Upper lobe of right lung (tissue), 1 donor: ENCODE measurements around the gene DHX58. TPM values are rescaled to one million over a fixed set of nuclear protein-coding genes. Genes with fewer than 3 reads are reported as not detected.

Experiments
- ATAC-seq: fragments of 200-7000 bp; cut with Tn5 transposase; one replicate; pipeline ENCODE4 v1.9.1; 2020; ENCODE audit warnings: mild to moderate bottlenecking, moderate library complexity
- DNase-seq: peaks from one replicate; pipeline ENCODE4 v3.0.0-alpha.2; 2020
- H3K27ac ChIP-seq: fragments of 200-600 bp; one replicate; pipeline ENCODE4 v1.8.0; 2022
- H3K27me3 ChIP-seq: fragments of 200-600 bp; one replicate; pipeline ENCODE4 v1.8.0; 2022; ENCODE audit warnings: mild to moderate bottlenecking
- H3K36me3 ChIP-seq: fragments of 200-600 bp; one replicate; pipeline ENCODE4 v1.8.0; 2022
- H3K4me1 ChIP-seq: fragments of 200-600 bp; one replicate; pipeline ENCODE4 v1.8.0; 2022
- H3K4me3 ChIP-seq: fragments of 200-600 bp; one replicate; pipeline ENCODE4 v1.8.0; 2022; ENCODE audit warnings: mild to moderate bottlenecking
- H3K9me3 ChIP-seq: fragments of 200-600 bp; one replicate; pipeline ENCODE4 v1.8.0; 2022
- intact Hi-C: fragments of 100-400 bp; cut with DNase I; formaldehyde crosslinking; loops from one replicate; pipeline ENCODE4 v1.11.0; 2022
- total RNA-seq: library from RNA; stranded (reverse); fragmentation: NEBNext Ultra II Directional; extraction: Animal tissue kit (Norgen Biotek cat#: 25700); gene quantifications from one replicate; pipeline ENCODE4 v1.2.1, GENCODE V29; 2021
- TF ChIP-seq, protein P1 (sequence below): fragments of 200-600 bp; IDR thresholded peaks from one replicate; pipeline ENCODE4 v1.8.0; 2022; ENCODE audit warnings: antibody characterized with exemption
- donor health status: DM: no; HTN: yes; CAD: no; lungs with severe emphysema.

Gene DHX58
- total RNA-seq, 1 donor from 2014 or later: 27.5 TPM

DNA sequence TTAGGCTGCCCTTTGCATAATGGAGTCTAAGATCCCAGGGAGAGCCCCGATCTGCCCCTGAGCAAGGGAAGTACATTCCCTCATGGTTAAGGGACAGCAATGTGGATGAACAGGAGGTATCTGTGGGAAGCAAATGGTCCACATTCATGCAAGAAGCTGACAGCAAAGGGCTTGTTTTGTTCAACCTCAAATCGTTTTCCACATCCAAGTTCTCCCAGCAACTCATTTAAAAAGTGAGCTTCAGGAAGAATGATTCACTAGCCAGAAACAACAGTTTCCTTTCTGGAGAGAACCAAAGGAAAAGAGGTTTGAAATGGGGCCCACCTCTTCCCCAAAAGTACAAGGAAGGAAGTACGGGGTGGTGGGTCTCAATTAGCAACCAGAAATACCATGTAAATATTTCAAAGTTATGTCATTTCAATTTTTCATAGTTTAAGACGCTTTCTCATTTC is 19.5 kb upstream of the DHX58 start:
- intact Hi-C loops: no loop called here
- Histone ChIP-seq H3K4me3 (no peak overlapping the region), H3K4me1 (peaks cover 81% of the 10 kb centered on the region), H3K27me3 (no peaks in the 10 kb centered on the region), H3K27ac (peak overlapping the region; percentile 80), H3K36me3 (peaks cover 42% of the 10 kb centered on the region), H3K9me3 (no peaks in the 10 kb centered on the region)
- ATAC-seq (no peak), DNase-seq (no peak)
- TF ChIP-seq, protein P1, sequence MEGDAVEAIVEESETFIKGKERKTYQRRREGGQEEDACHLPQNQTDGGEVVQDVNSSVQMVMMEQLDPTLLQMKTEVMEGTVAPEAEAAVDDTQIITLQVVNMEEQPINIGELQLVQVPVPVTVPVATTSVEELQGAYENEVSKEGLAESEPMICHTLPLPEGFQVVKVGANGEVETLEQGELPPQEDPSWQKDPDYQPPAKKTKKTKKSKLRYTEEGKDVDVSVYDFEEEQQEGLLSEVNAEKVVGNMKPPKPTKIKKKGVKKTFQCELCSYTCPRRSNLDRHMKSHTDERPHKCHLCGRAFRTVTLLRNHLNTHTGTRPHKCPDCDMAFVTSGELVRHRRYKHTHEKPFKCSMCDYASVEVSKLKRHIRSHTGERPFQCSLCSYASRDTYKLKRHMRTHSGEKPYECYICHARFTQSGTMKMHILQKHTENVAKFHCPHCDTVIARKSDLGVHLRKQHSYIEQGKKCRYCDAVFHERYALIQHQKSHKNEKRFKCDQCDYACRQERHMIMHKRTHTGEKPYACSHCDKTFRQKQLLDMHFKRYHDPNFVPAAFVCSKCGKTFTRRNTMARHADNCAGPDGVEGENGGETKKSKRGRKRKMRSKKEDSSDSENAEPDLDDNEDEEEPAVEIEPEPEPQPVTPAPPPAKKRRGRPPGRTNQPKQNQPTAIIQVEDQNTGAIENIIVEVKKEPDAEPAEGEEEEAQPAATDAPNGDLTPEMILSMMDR: no peak

DNA sequence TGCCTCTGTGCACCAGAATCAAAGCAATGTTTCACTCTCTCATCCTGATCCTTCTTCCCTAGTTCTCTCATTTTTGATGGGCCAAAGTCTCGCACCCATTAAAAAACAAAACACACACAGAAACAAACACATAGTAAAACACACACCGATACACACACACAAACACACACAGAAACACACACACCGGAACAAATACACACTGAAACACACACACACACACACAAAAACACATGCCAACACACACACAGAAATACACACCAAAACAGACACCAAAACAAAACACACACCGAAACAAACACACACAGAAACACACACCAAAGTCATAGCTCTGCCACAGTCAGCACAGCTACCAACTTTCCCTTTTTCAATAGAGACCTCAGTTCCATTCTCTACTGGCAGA is 18.7 kb upstream of the DHX58 start:
- Histone ChIP-seq H3K36me3 (peaks cover 50% of the 10 kb centered on the region), H3K4me3 (no peak overlapping the region), H3K27ac (peak overlapping the region; percentile 80), H3K4me1 (peaks cover 73% of the 10 kb centered on the region), H3K27me3 (no peaks in the 10 kb centered on the region), H3K9me3 (no peaks in the 10 kb centered on the region)
- TF ChIP-seq, protein P1: no peak
- DNase-seq (no peak), ATAC-seq (no peak)
- intact Hi-C loops: no loop called here

DNA sequence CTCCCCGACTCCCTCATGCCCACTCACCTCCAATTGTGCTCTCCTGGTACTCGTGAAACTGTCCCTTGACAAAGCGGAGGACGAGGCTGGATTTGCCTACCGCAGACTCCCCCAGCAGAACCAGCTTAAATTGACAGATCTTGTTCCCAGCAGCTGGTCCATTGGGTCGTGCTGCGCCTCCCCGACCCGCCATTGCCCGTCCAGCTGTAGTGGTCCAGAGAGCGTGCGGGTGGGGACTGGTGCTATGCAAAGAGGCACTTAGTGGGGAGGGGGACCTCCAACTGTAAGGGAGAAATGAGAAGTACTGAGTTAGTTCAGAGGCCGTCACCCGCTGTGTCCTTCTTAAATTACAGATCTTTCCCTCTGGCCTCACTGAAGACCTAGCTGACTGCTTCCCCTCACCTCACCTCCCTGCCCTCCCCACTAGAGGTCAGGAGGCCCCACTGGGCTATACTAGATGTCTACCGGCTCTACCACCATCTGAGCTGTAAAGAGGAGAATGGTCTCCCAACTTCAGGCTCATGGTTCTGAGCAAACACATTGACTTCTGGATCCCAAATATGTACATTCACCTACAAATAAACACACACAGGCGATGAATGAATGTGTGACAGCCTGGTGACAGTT is 17.9 kb upstream of the DHX58 start:
- Histone ChIP-seq H3K36me3 (peaks cover 56% of the 10 kb centered on the region), H3K27ac (peak overlapping the region; percentile 80), H3K4me1 (peaks cover 65% of the 10 kb centered on the region), H3K27me3 (no peaks in the 10 kb centered on the region), H3K9me3 (no peaks in the 10 kb centered on the region), H3K4me3 (no peak overlapping the region)
- ATAC-seq (no peak), DNase-seq (no peak)
- TF ChIP-seq, protein P1: peak; percentile 19
- intact Hi-C loops: no loop called here

DNA sequence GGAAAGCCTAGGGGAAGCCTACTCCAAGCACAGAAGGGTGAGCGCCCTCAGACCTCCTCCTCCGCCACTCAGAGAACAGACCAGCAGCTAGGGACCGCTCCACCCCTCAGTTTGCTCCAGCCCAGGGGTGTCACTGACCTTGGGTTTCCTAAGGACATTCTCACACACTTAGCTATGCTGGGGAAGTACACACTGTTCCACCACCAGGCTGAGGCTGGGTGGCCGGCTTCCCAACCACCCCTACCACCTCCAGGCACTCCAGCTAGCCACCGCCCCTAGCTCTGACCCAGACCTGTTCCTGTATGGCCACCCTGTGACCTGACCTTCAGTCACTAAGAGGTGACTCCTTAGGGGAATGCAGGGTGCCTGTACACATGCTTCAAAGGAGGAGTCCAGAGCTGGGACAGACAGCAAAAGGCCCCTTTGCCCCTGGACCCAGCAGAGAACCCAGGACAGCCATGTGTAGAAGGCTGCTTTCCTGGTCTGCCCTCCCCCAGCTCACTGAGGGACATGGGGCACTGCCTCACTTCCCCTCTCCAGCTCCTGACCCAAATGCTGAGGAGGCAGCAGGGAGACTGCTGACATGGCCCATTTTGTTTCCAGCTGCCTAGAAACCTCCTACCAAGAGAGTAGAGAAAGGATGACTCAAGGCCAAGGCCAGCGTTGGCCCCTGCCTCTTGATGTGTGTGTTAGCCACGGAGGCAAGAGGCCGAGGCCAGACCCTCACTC is 16.8 kb upstream of the DHX58 start:
- ATAC-seq: peak; percentile 30

DNA sequence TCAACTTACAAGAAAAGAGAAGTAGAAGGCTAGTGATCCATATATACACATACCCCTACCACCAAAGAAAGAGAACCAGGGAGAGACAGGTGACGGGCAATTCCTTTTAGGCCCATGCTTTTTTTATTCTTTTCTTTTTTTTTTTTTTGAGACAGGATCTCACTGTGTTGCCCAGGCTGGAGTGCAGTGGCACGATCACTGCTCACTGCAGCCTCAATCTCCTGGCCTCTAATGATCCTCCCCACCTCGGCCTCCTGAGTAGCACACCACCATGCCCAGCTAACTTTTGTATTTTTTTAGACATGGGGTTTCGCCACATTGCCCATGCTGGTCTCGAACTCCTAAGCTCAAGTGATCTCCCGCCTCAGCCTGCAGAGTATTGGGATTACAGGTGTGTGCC is 14.9 kb upstream of the DHX58 start:
- Histone ChIP-seq H3K27me3 (no peaks in the 10 kb centered on the region), H3K4me1 (peaks cover 37% of the 10 kb centered on the region), H3K36me3 (peaks cover 55% of the 10 kb centered on the region), H3K9me3 (no peaks in the 10 kb centered on the region), H3K4me3 (no peak overlapping the region), H3K27ac (no peak overlapping the region)
- intact Hi-C loops: no loop called here
- DNase-seq (no peak), ATAC-seq (no peak)
- TF ChIP-seq, protein P1: no peak

More for the DNA sequence above, 16.8 kb upstream of the DHX58 start:
- H3K27ac ChIP-seq: peak overlapping the region; percentile 80
- intact Hi-C loops: no loop called here
- H3K4me1 ChIP-seq: peaks cover 54% of the 10 kb centered on the region
- H3K9me3 ChIP-seq: no peaks in the 10 kb centered on the region
- TF ChIP-seq, protein P1: no peak
- DNase-seq: no peak
- H3K27me3 ChIP-seq: no peaks in the 10 kb centered on the region
- peaks cover 55% of the 10 kb centered on the region for H3K36me3 ChIP-seq
- no peak overlapping the region for H3K4me3 ChIP-seq
